ENCODE results near the gene ZDHHC19.

DNA sequence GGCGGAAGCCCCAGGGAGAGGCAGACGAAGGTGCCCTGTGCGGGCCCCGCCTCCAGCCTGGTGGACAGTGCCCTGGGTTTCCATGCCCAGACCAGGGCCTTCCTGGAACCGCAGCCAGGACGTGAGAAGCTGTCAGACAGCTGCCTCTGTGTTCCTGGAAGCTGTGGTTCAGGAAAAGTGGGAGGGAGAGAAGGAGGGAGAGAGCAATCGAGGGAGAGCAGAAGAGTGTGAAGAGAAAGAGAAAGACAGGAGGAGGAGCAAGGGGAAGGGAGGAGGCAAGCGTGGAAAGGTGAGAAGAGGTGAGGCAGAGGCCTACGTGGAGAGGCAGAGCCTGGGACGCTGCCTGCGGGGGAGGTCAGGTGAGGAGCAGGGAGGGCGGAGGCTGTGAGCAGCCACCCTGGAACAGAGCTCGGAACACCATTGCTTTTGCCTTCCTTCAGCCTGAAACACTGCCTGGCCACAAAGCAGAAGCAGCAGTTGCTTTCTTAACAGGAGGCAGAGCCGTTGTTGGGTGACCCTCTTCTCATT lies 18.6 kb downstream of the ZDHHC19 start:
- no peak for TF ChIP-seq POLR2A (IDR thresholded peaks at IDR 0.05)
- TF ChIP-seq, protein P1, sequence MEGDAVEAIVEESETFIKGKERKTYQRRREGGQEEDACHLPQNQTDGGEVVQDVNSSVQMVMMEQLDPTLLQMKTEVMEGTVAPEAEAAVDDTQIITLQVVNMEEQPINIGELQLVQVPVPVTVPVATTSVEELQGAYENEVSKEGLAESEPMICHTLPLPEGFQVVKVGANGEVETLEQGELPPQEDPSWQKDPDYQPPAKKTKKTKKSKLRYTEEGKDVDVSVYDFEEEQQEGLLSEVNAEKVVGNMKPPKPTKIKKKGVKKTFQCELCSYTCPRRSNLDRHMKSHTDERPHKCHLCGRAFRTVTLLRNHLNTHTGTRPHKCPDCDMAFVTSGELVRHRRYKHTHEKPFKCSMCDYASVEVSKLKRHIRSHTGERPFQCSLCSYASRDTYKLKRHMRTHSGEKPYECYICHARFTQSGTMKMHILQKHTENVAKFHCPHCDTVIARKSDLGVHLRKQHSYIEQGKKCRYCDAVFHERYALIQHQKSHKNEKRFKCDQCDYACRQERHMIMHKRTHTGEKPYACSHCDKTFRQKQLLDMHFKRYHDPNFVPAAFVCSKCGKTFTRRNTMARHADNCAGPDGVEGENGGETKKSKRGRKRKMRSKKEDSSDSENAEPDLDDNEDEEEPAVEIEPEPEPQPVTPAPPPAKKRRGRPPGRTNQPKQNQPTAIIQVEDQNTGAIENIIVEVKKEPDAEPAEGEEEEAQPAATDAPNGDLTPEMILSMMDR (IDR thresholded peaks at IDR 0.05) = no peak
